Colonic mucosa (tissue), 4 donors: ENCODE measurements around the gene EVI5L. TPM values are rescaled to one million over a fixed set of nuclear protein-coding genes. Genes with fewer than 3 reads are reported as not detected.
A peak's percentile ranks its signal among the peaks of the same experiment; 100 is the strongest.

Source experiments
- DNase-seq: peaks from one replicate; pipeline ENCODE4 v3.0.0-alpha.2; 2020
- H3K27ac ChIP-seq: fragments of 200-600 bp; one replicate; pipeline ENCODE4 v1.8.0; 2021
- H3K27me3 ChIP-seq: fragments of 200-600 bp; one replicate; pipeline ENCODE4 v1.8.0; 2021
- H3K36me3 ChIP-seq: fragments of 200-600 bp; one replicate; pipeline ENCODE4 v1.8.0; 2021
- H3K4me1 ChIP-seq: fragments of 200-600 bp; one replicate; pipeline ENCODE4 v1.8.0; 2021; ENCODE audit warnings: mild to moderate bottlenecking
- H3K4me3 ChIP-seq: fragments of 200-600 bp; one replicate; pipeline ENCODE4 v1.8.0; 2021
- H3K9ac ChIP-seq, 2 donors: one replicate each; pipeline ENCODE4 v1.7.0; 2013; ENCODE audit warnings: control low read depth in 2 of 2, low read depth in 2 of 2, low read length in 2 of 2
- H3K9me3 ChIP-seq: fragments of 200-600 bp; one replicate; pipeline ENCODE4 v1.8.0; 2021
- intact Hi-C: fragments of 100-400 bp; cut with DNase I; formaldehyde crosslinking; loops from one replicate; pipeline ENCODE4 v1.14.1; 2022
- total RNA-seq, 2 donors: library from RNA; stranded (reverse); fragmentation: NEBNext Ultra II Directional in 1 of 2; extraction: Animal tissue kit (Norgen Biotek cat#: 25700) in 1 of 2; gene quantifications; one replicate each; pipeline ENCODE4 v1.2.1, GENCODE V29; 2021
- TF ChIP-seq, protein P1 (sequence below): fragments of 200-600 bp; IDR thresholded peaks from one replicate; pipeline ENCODE4 v1.8.0; 2022; ENCODE audit warnings: antibody characterized with exemption, mild to moderate bottlenecking
- donor health status: healthy.
- donor health status: DM: no; HTN: no; CAD: no.
- donor health status: DM: no; HTN: no; CAD: no.

The EVI5L gene
- total RNA-seq, 2 donors from 2014 or later = 10.6 to 12.0 TPM

DNA sequence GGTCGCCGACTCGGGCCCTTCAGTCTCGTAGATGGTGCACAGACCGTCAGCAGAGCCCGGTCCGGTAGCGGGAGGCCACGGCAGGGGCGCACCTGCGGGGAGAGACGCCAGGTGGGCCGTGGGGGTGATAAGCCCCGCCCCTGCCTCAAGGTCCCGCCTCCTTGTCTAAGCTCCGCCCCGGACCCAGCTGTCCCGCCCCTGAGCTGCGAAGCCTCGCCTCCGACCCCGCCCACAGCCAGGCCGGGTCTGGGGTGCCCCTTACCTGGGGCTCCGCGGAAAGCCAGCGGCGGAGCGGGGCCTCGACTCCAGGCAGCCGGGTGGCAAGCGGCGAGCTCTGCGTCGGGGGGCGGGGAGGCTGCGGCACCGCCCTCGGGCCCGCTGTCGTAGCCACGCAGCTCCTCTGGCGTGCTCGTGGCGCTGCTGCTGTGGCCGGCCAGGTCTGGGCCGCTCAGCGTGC lies 39.5 kb downstream of the EVI5L start:
- Histone ChIP-seq H3K4me1 (peaks cover 4% of the 10 kb centered on the region), H3K4me3 (peak overlapping the region; percentile 56), H3K9ac (peak overlapping the region in 1 of 2 donors; percentile 60), H3K9me3 (no peaks in the 10 kb centered on the region), H3K36me3 (no peaks in the 10 kb centered on the region), H3K27ac (peak overlapping the region; percentile 50), H3K27me3 (peaks cover 25% of the 10 kb centered on the region)
- TF ChIP-seq, protein P1, sequence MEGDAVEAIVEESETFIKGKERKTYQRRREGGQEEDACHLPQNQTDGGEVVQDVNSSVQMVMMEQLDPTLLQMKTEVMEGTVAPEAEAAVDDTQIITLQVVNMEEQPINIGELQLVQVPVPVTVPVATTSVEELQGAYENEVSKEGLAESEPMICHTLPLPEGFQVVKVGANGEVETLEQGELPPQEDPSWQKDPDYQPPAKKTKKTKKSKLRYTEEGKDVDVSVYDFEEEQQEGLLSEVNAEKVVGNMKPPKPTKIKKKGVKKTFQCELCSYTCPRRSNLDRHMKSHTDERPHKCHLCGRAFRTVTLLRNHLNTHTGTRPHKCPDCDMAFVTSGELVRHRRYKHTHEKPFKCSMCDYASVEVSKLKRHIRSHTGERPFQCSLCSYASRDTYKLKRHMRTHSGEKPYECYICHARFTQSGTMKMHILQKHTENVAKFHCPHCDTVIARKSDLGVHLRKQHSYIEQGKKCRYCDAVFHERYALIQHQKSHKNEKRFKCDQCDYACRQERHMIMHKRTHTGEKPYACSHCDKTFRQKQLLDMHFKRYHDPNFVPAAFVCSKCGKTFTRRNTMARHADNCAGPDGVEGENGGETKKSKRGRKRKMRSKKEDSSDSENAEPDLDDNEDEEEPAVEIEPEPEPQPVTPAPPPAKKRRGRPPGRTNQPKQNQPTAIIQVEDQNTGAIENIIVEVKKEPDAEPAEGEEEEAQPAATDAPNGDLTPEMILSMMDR = no peak
- peak; percentile 82 for DNase-seq
- intact Hi-C loops = no loop called here

- no peak overlapping the region for H3K9ac ChIP-seq
- H3K36me3 ChIP-seq = no peaks in the 10 kb centered on the region
- peak; percentile 62 for DNase-seq
- TF ChIP-seq, protein P1 = no peak
- peaks cover 4% of the 10 kb centered on the region for H3K4me1 ChIP-seq
- H3K4me3 ChIP-seq = peak overlapping the region; percentile 56
- H3K9me3 ChIP-seq = no peaks in the 10 kb centered on the region
- peak overlapping the region; percentile 50 for H3K27ac ChIP-seq
- intact Hi-C loops = no loop called here
- H3K27me3 ChIP-seq = peaks cover 26% of the 10 kb centered on the region
Observed at GRCh38 chr19:7869910-7870511, 40.0 kb downstream of the EVI5L start.

DNA sequence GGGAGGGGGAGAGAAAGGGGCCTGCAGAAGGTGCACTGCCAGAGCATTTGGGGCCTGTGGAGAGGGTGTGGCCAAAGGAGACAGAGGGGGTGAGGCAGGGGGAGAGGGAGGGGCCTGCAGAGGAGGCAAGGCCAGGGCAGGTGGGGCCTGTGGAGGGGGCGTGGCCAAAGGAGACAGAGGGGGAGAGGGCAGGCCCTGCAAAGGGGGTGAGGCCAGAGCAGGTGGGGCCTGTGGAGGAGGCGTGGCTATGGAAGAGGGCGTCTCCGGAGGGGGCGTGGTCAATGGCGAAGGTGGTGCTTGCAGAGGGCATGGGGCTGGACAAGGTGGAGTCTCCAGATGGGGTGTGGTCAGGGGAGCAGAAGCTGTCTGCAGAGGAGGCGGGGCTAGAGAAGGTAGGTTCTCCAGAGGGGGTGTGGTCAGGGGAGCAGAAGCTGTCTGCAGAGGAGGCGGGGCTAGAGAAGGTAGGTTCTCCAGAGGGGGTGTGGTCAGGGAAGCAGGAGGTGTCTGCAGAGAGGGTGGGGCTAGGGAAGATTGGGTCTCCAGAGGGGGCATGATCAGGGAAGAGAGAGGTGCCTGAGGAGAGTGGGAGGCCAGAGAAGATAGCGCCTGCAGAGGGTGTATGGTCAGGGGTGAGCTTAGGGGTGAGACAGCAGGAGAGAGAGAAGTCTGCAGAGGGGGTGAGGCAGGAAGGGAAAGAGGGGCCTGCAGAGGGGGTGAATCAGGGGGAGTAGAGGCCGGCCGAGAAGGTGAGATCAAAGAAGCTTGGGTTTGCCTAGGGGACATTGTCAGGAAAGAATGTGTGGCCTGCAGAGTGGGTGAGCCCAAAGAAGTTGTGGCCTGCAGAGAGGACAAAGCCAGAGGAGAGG lies 40.8 kb downstream of the EVI5L start:
- no peaks in the 10 kb centered on the region for H3K9me3 ChIP-seq
- H3K36me3 ChIP-seq = no peaks in the 10 kb centered on the region
- H3K9ac ChIP-seq = no peak overlapping the region
- TF ChIP-seq, protein P1 = no peak
- H3K4me3 ChIP-seq = no peak overlapping the region
- H3K4me1 ChIP-seq = peaks cover 4% of the 10 kb centered on the region
- DNase-seq = peak; percentile 79
- intact Hi-C loops = no loop called here
- peaks cover 28% of the 10 kb centered on the region for H3K27me3 ChIP-seq
- H3K27ac ChIP-seq = peak overlapping the region; percentile 63

DNA sequence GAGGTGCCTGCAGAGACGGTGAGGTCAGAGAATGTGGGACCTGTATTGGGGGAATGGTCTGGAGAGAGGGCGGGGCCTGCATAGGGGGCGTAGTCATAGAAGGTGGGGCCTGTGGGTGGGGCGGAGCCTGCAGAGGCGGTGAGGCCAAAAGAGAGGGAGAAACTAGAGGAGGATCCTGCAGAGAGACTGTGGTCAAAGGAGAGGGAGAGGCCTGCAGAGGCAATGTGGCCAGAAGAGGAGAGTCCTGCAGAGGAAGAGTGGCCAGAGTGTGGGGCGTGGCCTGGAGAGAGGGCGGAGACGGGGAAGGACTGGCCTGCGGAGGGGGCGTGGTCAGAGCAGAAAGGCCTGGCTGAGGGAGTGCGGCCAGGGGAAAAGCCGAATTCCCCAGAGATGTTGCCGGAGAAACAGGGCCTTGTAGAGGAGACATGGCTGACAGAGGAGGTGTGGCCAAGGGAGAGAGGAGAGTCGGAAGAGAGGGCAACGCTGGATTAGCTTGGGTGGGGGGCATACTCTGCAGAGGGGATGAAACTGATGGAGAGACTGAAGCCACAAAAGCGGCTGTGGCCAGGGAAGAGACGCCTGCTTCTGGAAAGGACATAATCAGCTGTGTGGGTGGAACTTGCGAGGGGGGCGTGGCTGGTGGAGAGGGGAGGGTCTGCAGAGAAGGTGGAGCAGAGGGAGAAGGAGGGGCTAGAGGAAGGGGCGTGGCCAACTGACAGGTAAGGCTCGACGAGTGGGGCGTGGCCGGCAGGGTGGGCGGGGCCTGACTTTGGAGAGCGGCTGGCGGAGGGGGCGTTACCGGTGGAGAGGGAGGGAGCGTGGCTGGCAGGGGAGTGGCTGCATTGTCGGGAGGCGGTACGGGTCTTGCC lies 41.7 kb downstream of the EVI5L start:
- DNase-seq = peak; percentile 98
- no peak overlapping the region for H3K4me3 ChIP-seq
- peaks cover 28% of the 10 kb centered on the region for H3K27me3 ChIP-seq
- H3K36me3 ChIP-seq = no peaks in the 10 kb centered on the region
- peak overlapping the region; percentile 63 for H3K27ac ChIP-seq
- TF ChIP-seq, protein P1 = no peak
- H3K9ac ChIP-seq = peak overlapping the region in 1 of 2 donors; percentile 4
- H3K9me3 ChIP-seq = no peaks in the 10 kb centered on the region
- peaks cover 4% of the 10 kb centered on the region for H3K4me1 ChIP-seq
- intact Hi-C loops = no loop called here
